ENCODE measurements around the gene UNC13D. TPM values are rescaled to one million over a fixed set of nuclear protein-coding genes. Genes with fewer than 3 reads are reported as not detected.
"Not testable (repeated sequence)": the region's sequence is repeated elsewhere in the genome, so short reads cannot be mapped to it uniquely, and the experiment has no call there.

UNC13D gene
- total RNA-seq, 1 experiment from 2014 or later: 9.0 TPM

- no peaks in the 10 kb centered on the region for H3K27me3 Mint-ChIP-seq (ENCODE audit: insufficient read depth, unreplicated experiment)
- no peak overlapping the region for H3K4me3 Mint-ChIP-seq (ENCODE audit: unreplicated experiment)
- H3K27me3 ChIP-seq (replicated peaks; ENCODE audit: control insufficient read depth, insufficient read depth, low read length): no peaks in the 10 kb centered on the region
- no peak for TF ChIP-seq CTCF (IDR thresholded peaks at IDR 0.05; ENCODE audit: insufficient read depth in 1 of 2, low read depth in 1 of 2, low read length in 1 of 2, severe bottlenecking in 1 of 2, unreplicated experiment in 1 of 2)
- H3K36me3 ChIP-seq (ENCODE audit: control insufficient read depth, insufficient read depth, low read length): peaks cover 8% of the 10 kb centered on the region
- no TSS peak for BruUV-seq (replicated peaks)
- POLR2A ChIA-PET: interaction anchor here (0.5 kb wide), 1 partner anchor 23 kb away, joined by 3 read pairs; no protein-coding TSS in a partner anchor
- peaks cover 21% of the 10 kb centered on the region for H3K36me3 Mint-ChIP-seq (ENCODE audit: insufficient read depth, unreplicated experiment)
- CTCF ChIA-PET: no interaction called here
- no peak overlapping the region for H3K4me3 ChIP-seq (ENCODE audit: low read depth, low read length)
- intact Hi-C loops (cut with micrococcal nuclease; ENCODE audit: unreplicated experiment): no loop called here
- peaks cover 13% of the 10 kb centered on the region for H3K4me1 Mint-ChIP-seq (ENCODE audit: low read depth, unreplicated experiment)
- no peak overlapping the region for H3K27ac Mint-ChIP-seq (ENCODE audit: unreplicated experiment)
- H3K4me1 ChIP-seq: peaks cover 9% of the 10 kb centered on the region
- no peak for DNase-seq
- no peaks in the 10 kb centered on the region for H3K9me3 ChIP-seq
- H3K9me3 Mint-ChIP-seq (ENCODE audit: unreplicated experiment): no peaks in the 10 kb centered on the region
Measured at GRCh38 chr17:75812096-75813013, 31.8 kb downstream of the UNC13D start.

GRCh38 chr17:75811174-75811573 is 33.0 kb downstream of the UNC13D start:
- no TSS peak for BruUV-seq (replicated peaks)
- Mint-ChIP-seq H3K36me3 (ENCODE audit: insufficient read depth, unreplicated experiment) (peaks cover 14% of the 10 kb centered on the region), H3K27ac (ENCODE audit: unreplicated experiment) (no peak overlapping the region), H3K27me3 (ENCODE audit: insufficient read depth, unreplicated experiment) (no peaks in the 10 kb centered on the region), H3K9me3 (ENCODE audit: unreplicated experiment) (no peaks in the 10 kb centered on the region), H3K4me3 (ENCODE audit: unreplicated experiment) (no peak overlapping the region), H3K4me1 (ENCODE audit: low read depth, unreplicated experiment) (peaks cover 13% of the 10 kb centered on the region)
- TF ChIP-seq CTCF (IDR thresholded peaks at IDR 0.05; ENCODE audit: insufficient read depth in 1 of 2, low read depth in 1 of 2, low read length in 1 of 2, severe bottlenecking in 1 of 2, unreplicated experiment in 1 of 2): no peak
- no peak for DNase-seq
- Histone ChIP-seq H3K4me1 (peaks cover 9% of the 10 kb centered on the region), H3K4me3 (ENCODE audit: low read depth, low read length) (no peak overlapping the region), H3K27me3 (replicated peaks; ENCODE audit: control insufficient read depth, insufficient read depth, low read length) (no peaks in the 10 kb centered on the region), H3K36me3 (ENCODE audit: control insufficient read depth, insufficient read depth, low read length) (peaks cover 5% of the 10 kb centered on the region), H3K9me3 (no peaks in the 10 kb centered on the region)
- intact Hi-C loops (cut with micrococcal nuclease; ENCODE audit: unreplicated experiment): no loop called here
- ChIA-PET POLR2A (interaction anchor here (1.0 kb wide), 1 partner anchor 31 kb away, joined by 3 read pairs; no protein-coding TSS in a partner anchor), CTCF (no interaction called here)

GRCh38 chr17:75810756-75811155 is 33.4 kb downstream of the UNC13D start:
- Mint-ChIP-seq H3K36me3 (ENCODE audit: insufficient read depth, unreplicated experiment) (peaks cover 14% of the 10 kb centered on the region), H3K4me1 (ENCODE audit: low read depth, unreplicated experiment) (peaks cover 13% of the 10 kb centered on the region)
- H3K9me3 ChIP-seq; DNase-seq; CTCF ChIA-PET; H3K4me1 ChIP-seq; H3K4me3 ChIP-seq (ENCODE audit: low read depth, low read length); H3K27me3 ChIP-seq (replicated peaks; ENCODE audit: control insufficient read depth, insufficient read depth, low read length); H3K4me3 Mint-ChIP-seq (ENCODE audit: unreplicated experiment); H3K9me3 Mint-ChIP-seq (ENCODE audit: unreplicated experiment); H3K36me3 ChIP-seq (ENCODE audit: control insufficient read depth, insufficient read depth, low read length); H3K27me3 Mint-ChIP-seq (ENCODE audit: insufficient read depth, unreplicated experiment); H3K27ac Mint-ChIP-seq (ENCODE audit: unreplicated experiment); intact Hi-C loops (cut with micrococcal nuclease; ENCODE audit: unreplicated experiment); BruUV-seq (replicated peaks): not testable (repeated sequence)
- POLR2A ChIA-PET: interaction anchor here (1.0 kb wide), 1 partner anchor 31 kb away, joined by 3 read pairs; no protein-coding TSS in a partner anchor
